Gastrocnemius medialis (tissue), 4 donors: ENCODE data around the gene PRSS38.

Source experiments
- POLR2A ChIP-seq, 2 donors: fragments of 450-650 bp; IDR thresholded peaks; one replicate each; pipeline ENCODE4 v1.6.1; 2017; ENCODE audit warnings: antibody characterized with exemption in 2 of 2, mild to moderate bottlenecking in 2 of 2, moderate library complexity in 2 of 2
- TF ChIP-seq, protein P1 (sequence below), 5 experiments: fragments of 450-650 bp in 3 of 5; fragments of 200-600 bp in 2 of 5; sonication (generic) in 2 of 5; IDR thresholded peaks in 4 of 5; conservative IDR thresholded peaks in 1 of 5; 1 replicate in 4 of 5; 2 replicates in 1 of 5; pipeline ENCODE4 v1.5.1; 2016 to 2019; ENCODE audit warnings: antibody characterized with exemption in 5 of 5, mild to moderate bottlenecking in 3 of 5, moderate library complexity in 3 of 5

- TF ChIP-seq, protein P1, sequence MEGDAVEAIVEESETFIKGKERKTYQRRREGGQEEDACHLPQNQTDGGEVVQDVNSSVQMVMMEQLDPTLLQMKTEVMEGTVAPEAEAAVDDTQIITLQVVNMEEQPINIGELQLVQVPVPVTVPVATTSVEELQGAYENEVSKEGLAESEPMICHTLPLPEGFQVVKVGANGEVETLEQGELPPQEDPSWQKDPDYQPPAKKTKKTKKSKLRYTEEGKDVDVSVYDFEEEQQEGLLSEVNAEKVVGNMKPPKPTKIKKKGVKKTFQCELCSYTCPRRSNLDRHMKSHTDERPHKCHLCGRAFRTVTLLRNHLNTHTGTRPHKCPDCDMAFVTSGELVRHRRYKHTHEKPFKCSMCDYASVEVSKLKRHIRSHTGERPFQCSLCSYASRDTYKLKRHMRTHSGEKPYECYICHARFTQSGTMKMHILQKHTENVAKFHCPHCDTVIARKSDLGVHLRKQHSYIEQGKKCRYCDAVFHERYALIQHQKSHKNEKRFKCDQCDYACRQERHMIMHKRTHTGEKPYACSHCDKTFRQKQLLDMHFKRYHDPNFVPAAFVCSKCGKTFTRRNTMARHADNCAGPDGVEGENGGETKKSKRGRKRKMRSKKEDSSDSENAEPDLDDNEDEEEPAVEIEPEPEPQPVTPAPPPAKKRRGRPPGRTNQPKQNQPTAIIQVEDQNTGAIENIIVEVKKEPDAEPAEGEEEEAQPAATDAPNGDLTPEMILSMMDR (IDR thresholded peaks at IDR 0.05 in 4 of 5, conservative IDR thresholded peaks at IDR 0.05 in 1 of 5) = no peak
- no peak for TF ChIP-seq POLR2A (IDR thresholded peaks at IDR 0.05)
These were observed 47.4 kb upstream of the PRSS38 start for GRCh38 chr1:227768125-227768439.
